CD4-positive, alpha-beta T cell treated with Interleukin-10 for 1 hour (primary cell): Measurements from ENCODE around the gene ACKR4.
"Not testable (repeated sequence)": the region's sequence is repeated elsewhere in the genome, so short reads cannot be mapped to it uniquely, and the experiment has no call there.

Source experiments
- DNase-seq: peaks from one replicate; pipeline ENCODE4 v3.0.0-alpha.2; 2020

ACKR4 gene

GRCh38 chr3:132596816-132597433 lies at the start of gene ACKR4:
TSS of gene ACKR4 (plus strand) at chr3:132597270. CDS start at chr3:132600398, 3,128 bp downstream.
- no peak for DNase-seq

- DNase-seq = no peak
Measured at GRCh38 chr3:132549169-132549568, 47.9 kb upstream of the ACKR4 start.

DNA sequence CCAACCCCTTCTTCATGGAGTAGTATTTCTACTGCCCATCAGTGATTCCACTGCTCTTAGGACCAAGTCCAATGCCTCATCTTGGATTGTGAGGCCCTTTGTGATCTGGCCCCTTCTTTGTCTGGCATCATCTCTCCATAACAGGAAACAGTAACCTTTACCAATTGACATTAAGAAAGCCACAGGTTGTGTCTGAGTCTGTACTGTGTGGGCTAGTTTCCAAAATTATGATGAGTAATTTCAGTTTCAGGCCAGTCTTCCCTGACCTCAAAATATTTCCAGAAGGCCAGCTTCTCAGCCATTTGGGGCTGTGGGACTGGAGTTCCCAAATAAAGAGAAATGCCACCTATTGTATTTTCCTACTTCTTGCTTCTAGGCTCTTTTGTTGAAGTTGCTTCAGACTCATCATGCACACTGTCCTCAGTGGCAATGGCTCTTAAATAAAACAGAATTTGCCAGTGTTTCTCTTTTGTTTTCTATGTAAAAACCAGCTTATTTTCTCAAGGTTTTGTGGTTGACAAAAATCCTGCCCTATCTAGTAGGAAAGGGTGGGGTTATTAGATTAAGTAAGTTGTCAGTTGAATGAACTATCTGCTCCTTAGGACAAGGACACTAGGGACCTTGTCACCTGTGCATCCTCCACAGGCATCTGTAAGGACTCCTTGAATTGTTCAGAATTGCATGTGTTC lies 47.0 kb upstream of the ACKR4 start:
- DNase-seq = no peak

DNA sequence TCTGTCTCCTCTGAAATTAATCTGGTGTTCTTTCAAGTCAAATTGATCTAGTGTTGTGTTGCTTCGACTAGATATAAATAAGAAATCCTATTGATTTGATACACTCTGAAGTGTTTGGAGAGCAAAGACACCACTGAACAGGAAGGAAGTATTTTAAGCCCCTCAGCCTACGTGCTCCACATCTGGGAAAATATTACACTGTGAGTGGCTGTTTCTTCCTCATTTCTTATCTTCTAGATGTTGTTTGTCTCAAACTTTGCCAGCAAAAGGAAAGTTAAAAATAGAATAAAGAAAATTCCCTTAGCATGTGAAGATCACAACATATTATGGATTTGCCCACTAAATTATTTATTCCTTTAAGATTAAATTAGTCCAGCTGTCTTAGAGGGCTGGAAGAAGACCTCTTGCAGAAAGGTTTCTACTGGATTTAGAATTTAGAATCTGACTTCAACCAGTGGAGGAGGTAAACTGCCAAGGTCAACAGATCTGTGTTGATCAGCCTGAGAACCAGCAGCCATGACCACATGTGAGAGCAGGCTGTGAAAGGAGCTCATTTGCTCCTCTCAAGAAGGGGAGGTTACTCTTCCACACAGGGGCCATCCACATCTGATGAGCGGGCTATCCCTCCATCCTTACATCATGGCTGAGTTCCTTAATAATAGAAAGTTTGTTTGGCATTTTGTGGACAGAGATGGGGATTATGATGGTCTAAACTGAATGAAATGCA lies 46.3 kb upstream of the ACKR4 start:
- DNase-seq = no peak

- DNase-seq = no peak
Measured at GRCh38 chr3:132553826-132554225, 43.2 kb upstream of the ACKR4 start.

GRCh38 chr3:132554437-132554836 lies 42.6 kb upstream of the ACKR4 start:
- DNase-seq = no peak

GRCh38 chr3:132555306-132556035 lies 41.6 kb upstream of the ACKR4 start:
- no peak for DNase-seq

DNA sequence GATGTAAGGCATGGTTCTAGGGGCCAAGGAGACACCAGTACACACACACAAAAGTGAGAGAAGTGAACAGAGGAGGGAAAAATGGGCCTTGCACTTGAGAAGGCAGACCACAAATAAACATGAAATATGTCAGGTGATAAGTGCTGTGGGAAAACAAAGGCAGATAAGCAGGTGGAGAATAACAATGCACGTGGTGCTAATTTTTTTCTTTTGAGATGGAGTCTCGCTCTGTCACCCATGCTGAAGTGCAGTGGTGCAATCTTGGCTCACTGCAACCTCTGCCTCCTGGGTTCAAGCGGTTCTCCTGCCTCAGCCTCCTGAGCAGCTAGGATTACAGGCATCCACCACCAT lies 41.1 kb upstream of the ACKR4 start:
- DNase-seq = not testable (repeated sequence)

GRCh38 chr3:132556508-132557159 lies 40.4 kb upstream of the ACKR4 start:
- DNase-seq = no peak

GRCh38 chr3:132561003-132561402 lies 36.1 kb upstream of the ACKR4 start:
- no peak for DNase-seq

GRCh38 chr3:132563420-132564069 lies 33.5 kb upstream of the ACKR4 start:
- no peak for DNase-seq

- no peak for DNase-seq
Measured at GRCh38 chr3:132564070-132564465, 33.0 kb upstream of the ACKR4 start.

- no peak for DNase-seq
Measured at GRCh38 chr3:132568422-132568821, 28.6 kb upstream of the ACKR4 start.

DNA sequence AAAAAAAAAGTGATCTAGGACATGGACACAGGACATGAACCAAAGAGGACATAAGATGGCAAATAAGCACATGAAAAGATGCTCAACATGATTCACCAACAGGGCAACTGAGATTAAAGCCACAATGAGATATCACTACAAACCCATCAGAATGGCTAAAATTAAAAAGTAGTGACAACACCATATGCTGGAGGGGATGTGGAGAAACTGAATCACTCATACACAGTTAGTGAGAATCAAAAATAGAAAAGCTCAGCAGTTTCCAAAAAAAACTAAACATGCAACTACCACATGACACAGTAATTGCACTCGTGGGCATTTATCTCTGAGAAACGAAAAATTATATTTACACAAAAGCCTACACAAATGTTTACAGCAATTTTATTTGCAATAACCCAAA lies 27.9 kb upstream of the ACKR4 start:
- DNase-seq = no peak

DNA sequence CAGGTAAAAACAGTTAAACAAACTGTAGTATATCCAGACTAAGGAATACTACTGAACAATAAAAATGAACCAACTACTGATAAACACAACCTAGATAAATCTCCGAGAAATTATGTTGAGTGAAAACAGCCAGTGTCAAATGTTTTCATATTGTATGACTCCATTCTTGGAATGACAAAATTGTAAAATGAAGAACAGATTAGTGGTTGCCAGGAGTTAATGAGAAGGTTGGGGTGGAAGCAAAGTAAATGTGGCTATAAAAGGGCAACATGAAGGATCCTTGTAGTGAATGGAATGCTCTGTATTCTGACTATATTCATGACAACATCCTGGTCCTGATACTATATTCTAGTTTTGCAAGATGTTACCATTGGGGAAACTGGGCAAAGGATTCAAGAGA lies 27.5 kb upstream of the ACKR4 start:
- DNase-seq = no peak

DNA sequence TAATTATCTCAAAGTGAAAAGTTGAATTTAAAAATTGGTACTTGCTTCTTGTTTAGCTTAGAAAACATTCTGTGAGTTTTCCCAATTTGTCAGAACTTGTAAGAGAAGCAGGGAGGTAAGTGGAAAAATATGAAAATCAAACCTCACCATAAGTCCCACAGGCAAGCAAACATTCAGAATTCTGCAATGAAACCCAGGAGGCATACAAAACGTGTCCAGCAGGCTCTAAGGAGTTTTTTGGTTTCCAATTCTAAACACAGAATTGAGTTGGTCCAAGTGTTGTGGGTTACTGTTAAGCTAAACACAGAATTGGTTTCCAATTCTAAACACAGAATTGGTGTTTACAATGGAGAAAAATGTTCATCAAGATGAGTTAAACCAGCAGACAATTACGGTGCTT lies 27.1 kb upstream of the ACKR4 start:
- DNase-seq = no peak

- DNase-seq = no peak
Measured at GRCh38 chr3:132573797-132574211, 23.3 kb upstream of the ACKR4 start.

DNA sequence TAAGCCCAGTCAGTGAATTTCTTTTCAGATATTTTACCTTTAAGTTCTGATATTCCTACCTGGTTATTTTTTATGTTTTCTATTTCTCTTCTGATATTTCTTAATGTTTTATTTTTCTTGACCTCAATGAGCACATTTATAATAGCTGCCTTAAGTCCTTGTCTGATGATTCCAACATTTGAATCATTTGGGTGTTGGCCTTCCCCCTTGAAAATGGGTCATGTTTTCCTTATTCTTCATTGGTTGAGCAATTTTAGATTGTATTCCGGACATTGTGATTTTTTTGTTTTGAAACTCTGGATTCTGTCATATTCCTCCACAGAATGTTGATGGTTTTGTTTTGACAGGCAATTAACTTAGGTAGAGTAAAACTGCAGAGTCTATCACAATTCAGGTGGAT lies 9.7 kb upstream of the ACKR4 start:
- no peak for DNase-seq

DNA sequence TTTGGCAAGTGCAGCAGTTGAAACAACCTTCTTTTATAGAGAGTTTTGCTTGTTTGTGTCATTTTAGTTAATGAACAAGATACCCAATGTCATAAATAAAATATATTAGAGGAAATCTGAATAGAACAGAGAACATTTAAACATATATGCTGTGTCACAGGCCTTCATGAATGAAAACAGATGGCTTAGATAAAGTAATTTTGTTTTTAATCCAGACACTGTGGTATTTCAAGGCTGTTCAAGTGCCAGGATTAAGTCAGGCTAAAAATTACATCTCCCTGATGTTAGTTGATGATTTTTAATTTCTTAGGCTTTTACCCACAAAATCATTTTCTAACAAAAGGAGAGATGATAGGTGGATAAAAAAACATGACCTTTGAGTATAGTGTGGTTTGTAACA lies 4.9 kb upstream of the ACKR4 start:
- no peak for DNase-seq

- no peak for DNase-seq
Measured at GRCh38 chr3:132593241-132593946, 3.7 kb upstream of the ACKR4 start.

DNA sequence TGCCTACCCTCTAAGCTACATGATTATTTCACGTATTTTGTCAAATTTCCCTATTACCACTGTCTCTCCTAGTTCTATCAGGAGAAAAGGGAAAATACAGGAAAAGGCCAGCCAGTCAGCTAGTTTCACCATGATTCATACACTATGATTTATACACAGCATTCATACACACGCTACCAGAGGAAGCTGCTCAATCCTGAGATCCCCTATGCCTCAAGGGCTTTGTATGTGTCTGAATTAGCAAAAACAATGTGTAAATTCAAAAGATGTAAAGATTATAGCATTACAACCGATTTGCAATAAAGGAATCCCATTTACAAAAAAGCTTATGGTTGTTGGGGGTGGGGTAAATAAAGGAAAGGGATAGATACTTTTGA lies 3.1 kb upstream of the ACKR4 start:
- DNase-seq = no peak

DNA sequence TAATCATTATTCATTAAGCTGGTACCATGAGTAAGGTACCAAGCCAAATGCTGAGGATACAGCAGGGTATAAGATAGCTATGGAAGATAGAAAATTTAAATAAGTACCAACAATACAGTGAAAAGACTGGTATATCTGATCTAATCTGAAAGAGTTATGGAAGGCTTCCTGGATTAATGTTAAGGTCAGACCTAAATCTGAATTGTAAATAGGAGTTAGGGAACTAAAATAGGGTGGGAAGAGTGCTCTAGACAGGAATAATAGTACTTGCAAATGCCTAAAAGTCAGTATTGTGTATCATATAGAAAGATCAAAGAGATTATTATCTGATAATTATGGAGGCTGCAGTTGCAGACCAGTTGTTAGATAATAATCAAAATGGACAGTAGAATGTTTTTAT lies 2.6 kb upstream of the ACKR4 start:
- DNase-seq = no peak
